Activated naive CD8-positive, alpha-beta T cell (primary cell): ENCODE data around the gene MAN1A1.

ENCODE experiments used
- H3K27ac Mint-ChIP-seq: one replicate; pipeline ENCODE4 v1.8.0; 2021; ENCODE audit warnings: mixed read lengths
- H3K27me3 Mint-ChIP-seq: one replicate; pipeline ENCODE4 v1.8.0; 2021; ENCODE audit warnings: mixed read lengths
- H3K36me3 Mint-ChIP-seq: one replicate; pipeline ENCODE4 v1.8.0; 2021; ENCODE audit warnings: mixed read lengths
- H3K4me1 Mint-ChIP-seq: one replicate; pipeline ENCODE4 v1.8.0; 2021; ENCODE audit warnings: low read depth, mixed read lengths
- H3K4me3 Mint-ChIP-seq: one replicate; pipeline ENCODE4 v1.8.0; 2021; ENCODE audit warnings: mild to moderate bottlenecking, mixed read lengths
- H3K9me3 Mint-ChIP-seq: one replicate; pipeline ENCODE4 v1.8.0; 2021; ENCODE audit warnings: low read depth, mixed read lengths

The MAN1A1 gene

GRCh38 chr6:119284861-119285521 lies 64.6 kb downstream of the MAN1A1 start:
- Mint-ChIP-seq H3K27ac (no peak overlapping the region), H3K36me3 (peaks cover 21% of the 10 kb centered on the region), H3K4me3 (no peak overlapping the region), H3K27me3 (no peaks in the 10 kb centered on the region), H3K4me1 (peaks cover 5% of the 10 kb centered on the region), H3K9me3 (no peaks in the 10 kb centered on the region)

GRCh38 chr6:119283979-119284545 lies 65.5 kb downstream of the MAN1A1 start:
- H3K27ac Mint-ChIP-seq, result no peak overlapping the region
- peaks cover 17% of the 10 kb centered on the region for H3K36me3 Mint-ChIP-seq
- no peak overlapping the region for H3K4me3 Mint-ChIP-seq
- no peaks in the 10 kb centered on the region for H3K9me3 Mint-ChIP-seq
- H3K4me1 Mint-ChIP-seq, result peaks cover 5% of the 10 kb centered on the region
- H3K27me3 Mint-ChIP-seq, result no peaks in the 10 kb centered on the region

DNA sequence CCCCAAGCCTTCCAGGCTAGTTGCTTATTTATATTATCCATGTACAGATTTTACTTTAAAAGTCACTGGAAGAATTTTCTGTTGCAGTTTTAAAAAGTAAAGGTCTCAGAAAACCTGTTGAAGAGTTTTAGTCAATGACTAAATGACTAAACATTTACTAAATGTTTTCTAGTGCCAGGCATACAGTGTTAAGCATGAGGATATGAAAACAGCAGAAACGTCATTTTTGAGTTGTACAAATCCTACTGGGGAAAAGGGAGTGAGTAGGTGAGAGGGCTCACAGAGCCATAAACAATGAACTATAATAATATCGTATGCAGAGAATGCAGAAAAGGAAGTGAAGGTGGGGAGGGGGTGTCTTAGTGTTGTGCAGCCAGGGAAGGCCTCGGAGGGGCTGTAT lies 66.3 kb downstream of the MAN1A1 start:
- H3K4me1 Mint-ChIP-seq, result peaks cover 5% of the 10 kb centered on the region
- H3K27ac Mint-ChIP-seq, result no peak overlapping the region
- no peak overlapping the region for H3K4me3 Mint-ChIP-seq
- no peaks in the 10 kb centered on the region for H3K9me3 Mint-ChIP-seq
- peaks cover 17% of the 10 kb centered on the region for H3K36me3 Mint-ChIP-seq
- no peaks in the 10 kb centered on the region for H3K27me3 Mint-ChIP-seq

DNA sequence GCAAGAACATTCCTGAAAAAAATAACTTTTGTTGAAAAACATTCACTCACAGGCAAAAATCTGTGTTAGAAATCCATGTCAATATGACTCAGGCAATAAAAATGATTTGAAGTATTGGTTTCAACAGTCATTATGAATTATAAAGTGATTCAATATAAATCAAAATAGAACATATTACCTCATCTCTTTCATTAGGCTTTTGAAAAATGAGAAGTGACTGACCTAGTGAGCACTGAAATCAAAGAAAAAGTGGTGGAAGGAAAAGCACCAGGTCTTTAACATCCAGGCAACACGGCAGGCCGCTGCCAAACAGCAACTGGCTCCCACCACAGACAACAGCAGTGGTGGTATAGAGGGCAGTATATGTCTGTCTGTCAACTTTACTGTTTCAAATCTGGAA lies 68.9 kb downstream of the MAN1A1 start:
- Mint-ChIP-seq H3K4me3 (no peak overlapping the region), H3K27me3 (no peaks in the 10 kb centered on the region), H3K4me1 (peaks cover 5% of the 10 kb centered on the region), H3K27ac (no peak overlapping the region), H3K9me3 (no peaks in the 10 kb centered on the region), H3K36me3 (peaks cover 11% of the 10 kb centered on the region)

GRCh38 chr6:119280080-119280479 lies 69.5 kb downstream of the MAN1A1 start:
- no peak overlapping the region for H3K27ac Mint-ChIP-seq
- peaks cover 5% of the 10 kb centered on the region for H3K4me1 Mint-ChIP-seq
- peaks cover 11% of the 10 kb centered on the region for H3K36me3 Mint-ChIP-seq

GRCh38 chr6:119278625-119279024 lies 70.9 kb downstream of the MAN1A1 start:
- no peak overlapping the region for H3K27ac Mint-ChIP-seq
- H3K4me3 Mint-ChIP-seq, result no peak overlapping the region
- peaks cover 5% of the 10 kb centered on the region for H3K4me1 Mint-ChIP-seq
- no peaks in the 10 kb centered on the region for H3K27me3 Mint-ChIP-seq
- no peaks in the 10 kb centered on the region for H3K9me3 Mint-ChIP-seq
- peaks cover 14% of the 10 kb centered on the region for H3K36me3 Mint-ChIP-seq

More at GRCh38 chr6:119280080-119280479, 69.5 kb downstream of the MAN1A1 start:
- Mint-ChIP-seq H3K27me3 (no peaks in the 10 kb centered on the region), H3K9me3 (no peaks in the 10 kb centered on the region), H3K4me3 (no peak overlapping the region)

- no peaks in the 10 kb centered on the region for H3K27me3 Mint-ChIP-seq
Observed at GRCh38 chr6:119277052-119277451, 72.5 kb downstream of the MAN1A1 start.

DNA sequence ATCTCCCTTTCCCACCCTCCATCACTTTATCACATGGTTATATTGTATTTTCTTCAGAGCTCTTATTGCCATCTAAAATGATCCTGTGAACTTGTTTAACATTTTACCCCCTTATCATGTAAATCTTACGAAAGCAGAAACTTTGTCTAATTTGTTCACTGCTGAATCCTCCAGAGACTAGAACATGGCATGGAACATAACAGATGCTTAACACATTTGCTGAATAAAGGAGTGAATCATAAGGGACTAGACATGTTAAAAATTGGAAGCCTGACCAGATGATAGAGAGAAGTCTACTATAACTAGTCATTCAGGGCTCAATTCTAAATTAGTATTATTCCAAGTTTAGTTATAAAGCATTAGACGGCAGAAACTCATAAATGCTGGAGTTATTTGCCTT lies 73.3 kb downstream of the MAN1A1 start:
- H3K4me1 Mint-ChIP-seq, result no peaks in the 10 kb centered on the region
- H3K27me3 Mint-ChIP-seq, result no peaks in the 10 kb centered on the region
- no peak overlapping the region for H3K4me3 Mint-ChIP-seq
- H3K27ac Mint-ChIP-seq, result no peak overlapping the region
- no peaks in the 10 kb centered on the region for H3K9me3 Mint-ChIP-seq
- peaks cover 18% of the 10 kb centered on the region for H3K36me3 Mint-ChIP-seq

More at GRCh38 chr6:119277052-119277451, 72.5 kb downstream of the MAN1A1 start:
- peaks cover 16% of the 10 kb centered on the region for H3K36me3 Mint-ChIP-seq
- H3K4me1 Mint-ChIP-seq, result no peaks in the 10 kb centered on the region
- H3K4me3 Mint-ChIP-seq, result no peak overlapping the region
- no peak overlapping the region for H3K27ac Mint-ChIP-seq
- H3K9me3 Mint-ChIP-seq, result no peaks in the 10 kb centered on the region

- Mint-ChIP-seq H3K4me3 (no peak overlapping the region), H3K36me3 (peaks cover 25% of the 10 kb centered on the region)
Observed at GRCh38 chr6:119274197-119274595, 75.4 kb downstream of the MAN1A1 start.

DNA sequence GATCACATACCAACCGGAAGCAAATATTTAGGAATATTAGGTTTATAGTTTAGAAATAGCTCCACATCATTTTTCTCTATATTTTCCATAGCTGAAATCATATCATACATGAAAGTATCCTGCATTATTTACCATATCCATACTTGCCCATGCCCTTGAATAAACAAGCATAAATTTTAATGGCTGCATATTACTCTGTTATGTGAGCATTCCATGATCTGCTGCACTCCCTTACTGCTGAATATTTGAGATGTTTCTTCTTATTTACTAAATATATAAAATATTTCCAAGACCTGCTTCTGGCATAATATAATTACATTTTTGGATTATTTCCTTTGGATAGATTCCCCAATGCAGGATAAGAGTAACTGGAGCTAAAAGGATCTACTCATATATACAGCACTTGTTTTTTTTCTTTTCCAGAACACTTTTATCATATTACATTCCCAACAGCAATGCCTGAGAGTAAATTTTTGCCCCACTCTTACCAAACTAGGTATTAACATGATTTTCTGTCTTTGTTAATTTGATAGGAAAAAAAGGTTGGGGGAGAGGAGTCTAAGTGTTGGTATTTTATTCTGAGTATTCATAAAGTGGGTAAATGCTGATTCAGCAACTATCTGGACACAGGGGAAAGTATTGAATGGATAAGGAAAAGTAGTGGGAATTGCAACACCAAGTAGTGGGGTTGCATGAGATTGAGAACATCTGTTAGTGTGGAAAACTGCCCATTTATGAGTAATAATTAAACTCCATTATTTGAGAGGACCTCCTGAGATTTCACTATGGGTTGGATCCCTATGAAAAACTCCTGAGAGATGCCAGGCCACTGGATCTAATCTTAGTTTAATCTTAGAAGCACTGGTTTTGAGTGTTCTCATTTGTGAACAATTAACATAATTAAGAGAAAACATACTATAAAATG lies 76.0 kb downstream of the MAN1A1 start:
- no peak overlapping the region for H3K4me3 Mint-ChIP-seq
- H3K27ac Mint-ChIP-seq, result no peak overlapping the region
- peaks cover 7% of the 10 kb centered on the region for H3K9me3 Mint-ChIP-seq
- H3K4me1 Mint-ChIP-seq, result peaks cover 7% of the 10 kb centered on the region
- no peaks in the 10 kb centered on the region for H3K27me3 Mint-ChIP-seq
- H3K36me3 Mint-ChIP-seq, result peaks cover 25% of the 10 kb centered on the region

More at GRCh38 chr6:119274197-119274595, 75.4 kb downstream of the MAN1A1 start:
- Mint-ChIP-seq H3K4me1 (peaks cover under 1% of the 10 kb centered on the region), H3K9me3 (peaks cover 7% of the 10 kb centered on the region), H3K27me3 (no peaks in the 10 kb centered on the region), H3K27ac (no peak overlapping the region)

DNA sequence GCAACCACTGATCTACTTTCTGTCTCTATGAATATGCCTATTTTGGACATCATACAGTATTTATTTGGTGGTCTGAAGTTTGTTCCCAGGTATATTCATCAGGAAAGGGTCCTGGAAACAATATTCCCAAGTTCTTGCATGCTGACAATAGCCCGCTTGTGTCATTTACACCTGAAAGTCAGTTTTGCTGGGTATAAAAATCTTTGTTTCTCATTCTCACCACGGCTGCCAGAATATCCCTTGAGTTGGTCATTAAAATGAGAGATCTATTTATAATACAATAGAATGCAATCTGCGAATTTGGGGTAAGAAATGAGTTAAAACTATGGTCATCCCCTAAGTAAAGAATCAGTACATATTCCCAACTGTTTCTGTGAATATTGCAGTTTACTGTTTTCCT lies 79.0 kb downstream of the MAN1A1 start:
- no peaks in the 10 kb centered on the region for H3K27me3 Mint-ChIP-seq
- H3K4me3 Mint-ChIP-seq, result no peak overlapping the region
- H3K4me1 Mint-ChIP-seq, result peaks cover 27% of the 10 kb centered on the region
- H3K27ac Mint-ChIP-seq, result no peak overlapping the region
- H3K9me3 Mint-ChIP-seq, result peaks cover 7% of the 10 kb centered on the region
- peaks cover 24% of the 10 kb centered on the region for H3K36me3 Mint-ChIP-seq

- H3K4me1 Mint-ChIP-seq, result peaks cover 27% of the 10 kb centered on the region
Observed at GRCh38 chr6:119269266-119270103, 80.1 kb downstream of the MAN1A1 start.

DNA sequence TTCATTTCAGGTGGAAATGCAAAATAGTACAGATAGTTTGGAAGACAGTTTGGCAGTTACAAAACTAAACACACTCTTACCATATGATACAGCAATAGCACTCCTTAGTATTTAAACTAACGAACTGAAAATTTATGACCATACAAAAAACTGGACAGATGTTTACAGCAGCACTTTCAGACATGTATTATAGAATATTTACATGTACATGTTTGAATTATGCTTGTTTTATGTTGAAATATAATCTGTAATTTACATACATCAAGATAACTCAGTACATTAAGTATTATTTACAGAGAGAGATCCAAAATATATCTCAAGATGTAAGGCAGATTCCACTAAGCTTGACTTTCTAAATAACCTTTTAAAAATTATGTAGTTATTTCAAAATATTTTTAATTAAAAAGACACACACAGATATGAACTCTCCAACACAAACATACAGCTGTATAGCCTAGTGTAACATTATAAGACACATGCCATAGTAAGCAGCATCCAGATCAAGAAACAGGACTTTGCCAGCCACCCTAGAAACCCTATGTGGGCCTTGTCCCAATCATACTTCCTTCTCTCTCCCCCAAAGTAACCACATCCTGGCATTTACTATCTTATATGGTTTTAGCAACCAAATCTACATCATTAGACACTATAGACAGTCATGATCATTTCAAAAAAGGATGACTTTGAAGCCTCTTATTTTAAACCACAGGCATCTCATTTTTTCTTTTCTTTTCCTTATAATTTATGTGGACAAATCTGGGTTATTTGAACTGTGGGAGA lies 82.2 kb downstream of the MAN1A1 start:
- Mint-ChIP-seq H3K36me3 (peaks cover 26% of the 10 kb centered on the region), H3K9me3 (peaks cover 15% of the 10 kb centered on the region), H3K4me1 (peaks cover 27% of the 10 kb centered on the region), H3K27ac (no peak overlapping the region), H3K27me3 (no peaks in the 10 kb centered on the region), H3K4me3 (no peak overlapping the region)

More at GRCh38 chr6:119269266-119270103, 80.1 kb downstream of the MAN1A1 start:
- H3K36me3 Mint-ChIP-seq, result peaks cover 21% of the 10 kb centered on the region
- H3K27ac Mint-ChIP-seq, result no peak overlapping the region
- peaks cover 7% of the 10 kb centered on the region for H3K9me3 Mint-ChIP-seq
- H3K4me3 Mint-ChIP-seq, result no peak overlapping the region
- H3K27me3 Mint-ChIP-seq, result no peaks in the 10 kb centered on the region
